H9 (cell line): Measurements from ENCODE around the gene ZCCHC4. TPM values are rescaled to one million over a fixed set of nuclear protein-coding genes. Genes with fewer than 3 reads are reported as not detected.

Source experiments
- DNase-seq: peaks from one replicate; pipeline ENCODE4 v3.0.0-alpha.2; 2017
- H2AFZ ChIP-seq: one replicate; pipeline ENCODE4 v1.6.1; 2013; ENCODE audit warnings: mild to moderate bottlenecking, low read length, control low read depth, moderate library complexity
- H2AK5ac ChIP-seq: 2 replicates; pipeline ENCODE4 v1.6.1; 2013; ENCODE audit warnings: low read length, control low read depth, mixed read lengths; ENCODE audit not compliant: insufficient read length
- H2BK120ac ChIP-seq: one replicate; pipeline ENCODE4 v1.6.1; 2013; ENCODE audit warnings: low read depth, mild to moderate bottlenecking, low read length, control low read depth, inconsistent platforms; ENCODE audit not compliant: poor library complexity, severe bottlenecking
- H2BK12ac ChIP-seq: 2 replicates; pipeline ENCODE4 v1.6.1; 2013; ENCODE audit warnings: low read length, control low read depth, mixed read lengths, low read depth; ENCODE audit not compliant: insufficient read length
- H2BK15ac ChIP-seq: 2 replicates; pipeline ENCODE4 v1.6.1; 2013; ENCODE audit warnings: low read depth, low read length, control low read depth
- H2BK20ac ChIP-seq: one replicate; pipeline ENCODE4 v1.6.1; 2013; ENCODE audit warnings: low read depth, mild to moderate bottlenecking, low read length, control low read depth, inconsistent platforms; ENCODE audit not compliant: poor library complexity, severe bottlenecking
- H2BK5ac ChIP-seq: 2 replicates; pipeline ENCODE4 v1.6.1; 2013; ENCODE audit warnings: low read length, control low read depth, mixed read lengths; ENCODE audit not compliant: insufficient read length
- H3K14ac ChIP-seq: 2 replicates; pipeline ENCODE4 v1.6.1; 2013; ENCODE audit warnings: low read length, control low read depth; ENCODE audit not compliant: insufficient read depth
- H3K18ac ChIP-seq: 2 replicates; pipeline ENCODE4 v1.6.1; 2013; ENCODE audit warnings: low read depth, mild to moderate bottlenecking, mixed read lengths, low read length, control low read depth; ENCODE audit not compliant: insufficient read length
- H3K23ac ChIP-seq: 2 replicates; pipeline ENCODE4 v1.6.1; 2013; ENCODE audit warnings: low read length, control low read depth, mixed read lengths, low read depth; ENCODE audit not compliant: insufficient read length
- H3K23me2 ChIP-seq: 2 replicates; pipeline ENCODE4 v1.6.1; 2013; ENCODE audit warnings: low read depth, mild to moderate bottlenecking, mixed read lengths, low read length, control low read depth; ENCODE audit not compliant: insufficient read length, poor library complexity, severe bottlenecking
- H3K27ac ChIP-seq: 2 replicates; pipeline ENCODE4 v1.5.1; 2013; ENCODE audit warnings: low read length, control low read depth, mixed read lengths, low read depth; ENCODE audit not compliant: insufficient read length
- H3K27me3 ChIP-seq: 2 replicates; pipeline ENCODE4 v1.6.1; 2013; ENCODE audit warnings: low read length, control low read depth, inconsistent platforms; ENCODE audit not compliant: insufficient read depth
- H3K4ac ChIP-seq: 2 replicates; pipeline ENCODE4 v1.6.1; 2013; ENCODE audit warnings: low read depth, mild to moderate bottlenecking, control low read depth, inconsistent platforms, low read length, moderate library complexity
- H3K4me1 ChIP-seq: 2 replicates; pipeline ENCODE4 v1.6.1; 2013; ENCODE audit warnings: low read length, control low read depth, inconsistent platforms; ENCODE audit not compliant: insufficient read depth
- H3K4me2 ChIP-seq: 2 replicates; pipeline ENCODE4 v1.6.1; 2013; ENCODE audit warnings: low read length, control low read depth, mixed read lengths; ENCODE audit not compliant: insufficient read length, insufficient read depth
- H3K56ac ChIP-seq: 2 replicates; pipeline ENCODE4 v1.6.1; 2013; ENCODE audit warnings: low read depth, mild to moderate bottlenecking, mixed read lengths, low read length, control low read depth; ENCODE audit not compliant: insufficient read length
- H3K79me1 ChIP-seq: 2 replicates; pipeline ENCODE4 v1.6.1; 2013; ENCODE audit warnings: low read depth, mild to moderate bottlenecking, moderate library complexity, low read length, control low read depth, inconsistent platforms; ENCODE audit not compliant: insufficient read depth, poor library complexity, severe bottlenecking
- H3K79me2 ChIP-seq: 2 replicates; pipeline ENCODE4 v1.6.1; 2013; ENCODE audit warnings: low read length, control low read depth, inconsistent platforms; ENCODE audit not compliant: insufficient read depth
- H3K9ac ChIP-seq: 2 replicates; pipeline ENCODE4 v1.6.1; 2013; ENCODE audit warnings: low read length, control low read depth, mixed read lengths; ENCODE audit not compliant: insufficient read length; ENCODE audit errors: extremely low read depth
- H3K9me3 ChIP-seq: one replicate; pipeline ENCODE4 v1.6.1; 2013; ENCODE audit warnings: low read depth, low read length, inconsistent platforms; ENCODE audit not compliant: control insufficient read depth
- H3T11ph ChIP-seq: one replicate; pipeline ENCODE4 v1.6.1; 2013; ENCODE audit warnings: mild to moderate bottlenecking, low read length, control low read depth, inconsistent platforms
- H4K20me1 ChIP-seq: one replicate; pipeline ENCODE4 v1.6.1; 2013; ENCODE audit not compliant: control insufficient read depth, insufficient read length, insufficient read depth
- H4K5ac ChIP-seq: 2 replicates; pipeline ENCODE4 v1.6.1; 2013; ENCODE audit warnings: low read depth, mild to moderate bottlenecking, mixed read lengths, low read length, control low read depth; ENCODE audit not compliant: insufficient read length
- H4K8ac ChIP-seq: replicated peaks from 2 replicates; pipeline ENCODE4 v1.6.1; 2013; ENCODE audit warnings: low read length, control low read depth, mixed read lengths, low read depth; ENCODE audit not compliant: insufficient read length
- H4K91ac ChIP-seq: 2 replicates; pipeline ENCODE4 v1.6.1; 2013; ENCODE audit warnings: low read depth, mild to moderate bottlenecking, moderate library complexity, mixed read lengths, low read length, control low read depth; ENCODE audit not compliant: insufficient read length
- H3K27ac Mint-ChIP-seq, 3 experiments: 2 replicates in 2 of 3; 3 replicates in 1 of 3; pipeline ENCODE4 v1.8.0; 2020 to 2021; ENCODE audit warnings: mixed read lengths in 3 of 3, mild to moderate bottlenecking in 1 of 3, moderate library complexity in 1 of 3
- H3K27me3 Mint-ChIP-seq: 2 replicates; pipeline ENCODE4 v1.8.0; 2021; ENCODE audit warnings: low read depth, mild to moderate bottlenecking, moderate library complexity, mixed read lengths
- H3K36me3 Mint-ChIP-seq, 3 experiments: 2 replicates in 2 of 3; 3 replicates in 1 of 3; pipeline ENCODE4 v1.8.0; 2020 to 2021; ENCODE audit warnings: low read depth in 3 of 3, mixed read lengths in 3 of 3; ENCODE audit not compliant: insufficient read depth in 1 of 3
- H3K4me1 Mint-ChIP-seq, 2 experiments: 2 replicates each; pipeline ENCODE4 v1.8.0; 2020; ENCODE audit warnings: mixed read lengths in 2 of 2
- H3K4me3 Mint-ChIP-seq, 2 experiments: 2 replicates in 1 of 2; 3 replicates in 1 of 2; pipeline ENCODE4 v1.8.0; 2020 to 2021; ENCODE audit warnings: mild to moderate bottlenecking in 2 of 2, mixed read lengths in 2 of 2, moderate library complexity in 1 of 2
- H3K9me3 Mint-ChIP-seq, 2 experiments: 2 replicates in 1 of 2; 3 replicates in 1 of 2; pipeline ENCODE4 v1.8.0; 2020; ENCODE audit warnings: mild to moderate bottlenecking in 2 of 2, mixed read lengths in 2 of 2, moderate library complexity in 1 of 2
- CTCF ChIP-seq: fragments of 200-600 bp; sonication (generic); conservative IDR thresholded peaks from 3 replicates; pipeline ENCODE4 v1.8.0; 2021; ENCODE audit warnings: antibody characterized with exemption, mild to moderate bottlenecking
- WGBS: extraction: QIAGEN DNeasy Blood & Tissue Kit; methylation state at CpG from one replicate; pipeline ENCODE4 v1.1.7; 2013; ENCODE audit warnings: missing lambda C conversion rate, low lambda C conversion rate, mixed read lengths; ENCODE audit not compliant: insufficient read length; ENCODE audit errors: extremely low coverage; 5-methylcytosine and 5-hydroxymethylcytosine counted together
- total RNA-seq: library from RNA; stranded (reverse); gene quantifications from 2 replicates; pipeline ENCODE4 v1.2.1, GENCODE V29; 2021

The ZCCHC4 gene
- total RNA-seq, 1 experiment from 2014 or later, result 6.8 TPM

GRCh38 chr4:25307596-25307995 is 5.0 kb upstream of the ZCCHC4 start:
- Mint-ChIP-seq H3K4me3 (no peak overlapping the region), H3K27ac (no peak overlapping the region), H3K9me3 (peaks cover 0 to 4% of the 10 kb centered on the region in 2 experiments; a peak in 2 of 5 replicates), H3K36me3 (no peaks in the 10 kb centered on the region), H3K27me3 (peaks cover 3% of the 10 kb centered on the region), H3K4me1 (0 out of 4 replicates have a peak, but pooled peaks cover 0 to 2% of the 10 kb centered on the region in 2 experiments)
- H3K9ac ChIP-seq, result no peak overlapping the region
- H2BK15ac ChIP-seq, result no peak overlapping the region
- H4K8ac ChIP-seq, result no peak overlapping the region
- no peak overlapping the region for H3K4me2 ChIP-seq
- no peak overlapping the region for H2BK5ac ChIP-seq
- H3K27ac ChIP-seq, result no peak overlapping the region
- H3K9me3 ChIP-seq, result no peaks in the 10 kb centered on the region
- no CpG with 5 or more reads among the region's 7 CpGs for WGBS
- TF ChIP-seq CTCF, result no peak
- no peak overlapping the region for H3T11ph ChIP-seq
- no peak overlapping the region for H2BK20ac ChIP-seq
- no peak overlapping the region for H4K5ac ChIP-seq
- H2AK5ac ChIP-seq, result no peak overlapping the region
- no peak overlapping the region for H2BK12ac ChIP-seq
- no peak overlapping the region for H2AFZ ChIP-seq
- no peaks in the 10 kb centered on the region for H4K20me1 ChIP-seq
- H3K23ac ChIP-seq, result no peak overlapping the region
- H3K23me2 ChIP-seq, result no peaks in the 10 kb centered on the region
- no peak for DNase-seq
- no peak overlapping the region for H3K4ac ChIP-seq
- no peak overlapping the region for H4K91ac ChIP-seq
- no peak overlapping the region for H3K56ac ChIP-seq
- no peaks in the 10 kb centered on the region for H3K79me1 ChIP-seq
- H3K18ac ChIP-seq, result no peak overlapping the region
- H3K79me2 ChIP-seq, result no peaks in the 10 kb centered on the region
- no peaks in the 10 kb centered on the region for H3K4me1 ChIP-seq
- H3K14ac ChIP-seq, result no peak overlapping the region
- no peak overlapping the region for H2BK120ac ChIP-seq
- no peaks in the 10 kb centered on the region for H3K27me3 ChIP-seq
